Activated CD8-positive, alpha-beta T cell treated with anti-CD3 and anti-CD28 coated beads for 36 hours (primary cell): ENCODE results near the gene SH3BGRL2. TPM values are rescaled to one million over a fixed set of nuclear protein-coding genes. Genes with fewer than 3 reads are reported as not detected.

Experiments used
- ATAC-seq: fragments of 200-7000 bp; cut with Tn5 transposase; one replicate; pipeline ENCODE4 v1.10.0; 2021; ENCODE audit warnings: mild to moderate bottlenecking, moderate library complexity
- CTCF ChIA-PET: fragments of 350-600 bp; sonication (Branson Sonifier 250); formaldehyde crosslinking; loops from one replicate; lab custom pipeline; 2021; ENCODE audit warnings: antibody characterized with exemption; lab: Charles Lee
- POLR2A ChIA-PET: fragments of 350-600 bp; sonication (Branson Sonifier 250); formaldehyde crosslinking; loops from one replicate; lab custom pipeline; 2021; ENCODE audit warnings: antibody characterized with exemption; lab: Charles Lee
- DNase-seq: peaks from one replicate; pipeline ENCODE4 v3.0.0-alpha.2; 2020
- H3K27ac Mint-ChIP-seq: one replicate; pipeline ENCODE4 v1.8.0; 2021; ENCODE audit warnings: mild to moderate bottlenecking, mixed read lengths
- H3K27me3 Mint-ChIP-seq: one replicate; pipeline ENCODE4 v1.8.0; 2021; ENCODE audit warnings: mixed read lengths
- H3K36me3 Mint-ChIP-seq: one replicate; pipeline ENCODE4 v1.8.0; 2021; ENCODE audit warnings: low read depth, mixed read lengths
- H3K4me1 Mint-ChIP-seq: one replicate; pipeline ENCODE4 v1.8.0; 2021; ENCODE audit warnings: low read depth, mixed read lengths
- H3K4me3 Mint-ChIP-seq: one replicate; pipeline ENCODE4 v1.8.0; 2021; ENCODE audit warnings: mild to moderate bottlenecking, moderate library complexity, mixed read lengths
- H3K9me3 Mint-ChIP-seq: one replicate; pipeline ENCODE4 v1.8.0; 2021; ENCODE audit warnings: mixed read lengths
- CTCF ChIP-seq: fragments of 200-600 bp; IDR thresholded peaks from one replicate; pipeline ENCODE4 v1.8.0; 2022; ENCODE audit warnings: antibody characterized with exemption, mild to moderate bottlenecking
- intact Hi-C: fragments of 100-400 bp; cut with micrococcal nuclease; formaldehyde crosslinking; loops from one replicate; pipeline ENCODE4 v1.10.0; 2022
- total RNA-seq, 2 experiments: library from RNA; stranded (reverse); gene quantifications; one replicate each; pipeline ENCODE4 v1.2.3, GENCODE V29; 2021

The SH3BGRL2 gene
- total RNA-seq, 2 experiments from 2014 or later = 0.54 to 0.70 TPM

- H3K36me3 Mint-ChIP-seq = no peaks in the 10 kb centered on the region
- ChIA-PET POLR2A (no interaction called here), CTCF (no interaction called here)
- no peaks in the 10 kb centered on the region for H3K9me3 Mint-ChIP-seq
- H3K4me1 Mint-ChIP-seq = peaks cover 2% of the 10 kb centered on the region
- H3K4me3 Mint-ChIP-seq = no peak overlapping the region
- TF ChIP-seq CTCF = no peak
- peaks cover 21% of the 10 kb centered on the region for H3K27me3 Mint-ChIP-seq
- no peak overlapping the region for H3K27ac Mint-ChIP-seq
- DNase-seq (no peak), ATAC-seq (no peak)
- intact Hi-C loops = no loop called here
These were observed 5.5 kb downstream of the SH3BGRL2 start for GRCh38 chr6:79636673-79637072.

GRCh38 chr6:79640146-79641111 lies 9.3 kb downstream of the SH3BGRL2 start:
- no peak for TF ChIP-seq CTCF
- Mint-ChIP-seq H3K36me3 (no peaks in the 10 kb centered on the region), H3K27ac (no peak overlapping the region), H3K9me3 (no peaks in the 10 kb centered on the region), H3K4me1 (no peaks in the 10 kb centered on the region), H3K27me3 (peaks cover 7% of the 10 kb centered on the region), H3K4me3 (no peak overlapping the region)
- ATAC-seq (no peak), DNase-seq (no peak)
- POLR2A ChIA-PET = interaction anchor here (1.4 kb wide), 1 partner anchor 9 kb away, joined by 3 read pairs; the partner anchor contains the start of gene SH3BGRL2
- intact Hi-C loops = no loop called here
- CTCF ChIA-PET = interaction anchor here (1.0 to 1.4 kb wide), 3 partner anchors 8 to 47 kb away, joined by 3 read pairs; no protein-coding TSS in a partner anchor

DNA sequence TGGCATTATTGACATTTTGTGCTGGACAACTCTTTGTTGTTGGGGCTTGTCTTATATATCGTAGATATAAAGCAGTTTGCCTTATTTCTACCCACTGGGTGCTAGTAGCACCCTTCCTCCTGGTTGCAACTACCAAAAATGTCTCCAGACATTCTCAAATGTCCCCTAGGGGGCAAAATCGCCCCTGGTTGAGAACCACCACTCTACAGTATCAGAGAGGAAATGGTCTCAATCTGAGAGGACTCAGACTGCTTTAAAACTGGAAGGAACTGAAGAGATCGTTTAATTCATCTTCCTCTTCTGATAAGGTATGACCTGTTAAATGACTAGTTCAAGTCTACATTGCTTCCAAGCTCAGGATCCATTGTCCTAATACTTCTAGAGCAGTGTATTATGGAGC lies 14.9 kb downstream of the SH3BGRL2 start:
- H3K4me1 Mint-ChIP-seq = peaks cover 2% of the 10 kb centered on the region
- no peak overlapping the region for H3K27ac Mint-ChIP-seq
- intact Hi-C loops = no loop called here
- peak; percentile 55 for ATAC-seq
- CTCF ChIA-PET = interaction anchor here (0.7 to 2.8 kb wide), 3 partner anchors 14 to 65 kb away, joined by 3 to 8 read pairs (median 6); partner anchors contain the start of gene SH3BGRL2
- H3K4me3 Mint-ChIP-seq = no peak overlapping the region
- DNase-seq = peak; percentile 39
- no peaks in the 10 kb centered on the region for H3K36me3 Mint-ChIP-seq
- H3K9me3 Mint-ChIP-seq = no peaks in the 10 kb centered on the region
- TF ChIP-seq CTCF = no peak
- POLR2A ChIA-PET = no interaction called here
- peaks cover 4% of the 10 kb centered on the region for H3K27me3 Mint-ChIP-seq

DNA sequence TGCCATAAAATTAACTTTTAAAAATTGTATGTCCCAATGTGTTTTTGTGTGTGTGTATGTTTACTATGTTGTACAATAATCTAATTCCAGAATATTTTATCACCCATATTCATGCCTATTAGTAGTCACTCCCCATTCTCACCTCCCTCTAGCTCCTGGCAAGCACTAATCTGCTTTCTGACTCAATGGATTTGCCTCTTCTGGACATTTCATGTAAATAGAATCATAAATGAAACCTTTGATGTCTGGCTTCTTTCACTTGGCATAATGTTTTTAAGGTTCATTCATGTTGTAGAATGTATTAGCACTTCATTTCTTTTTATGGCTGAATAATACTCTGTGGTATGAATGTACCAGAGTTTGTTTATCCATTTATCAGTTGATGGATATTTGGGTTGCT lies 15.4 kb downstream of the SH3BGRL2 start:
- intact Hi-C loops = no loop called here
- Mint-ChIP-seq H3K4me3 (no peak overlapping the region), H3K36me3 (no peaks in the 10 kb centered on the region), H3K4me1 (peaks cover 2% of the 10 kb centered on the region), H3K27me3 (peaks cover 4% of the 10 kb centered on the region), H3K27ac (no peak overlapping the region), H3K9me3 (no peaks in the 10 kb centered on the region)
- no peak for TF ChIP-seq CTCF
- ChIA-PET CTCF (interaction anchor here (1.8 to 2.8 kb wide), 2 partner anchors 15 to 20 kb away, joined by 6 to 8 read pairs; partner anchors contain the start of gene SH3BGRL2), POLR2A (no interaction called here)
- DNase-seq (no peak), ATAC-seq (no peak)

GRCh38 chr6:79647741-79648140 lies 16.6 kb downstream of the SH3BGRL2 start:
- intact Hi-C loops = no loop called here
- Mint-ChIP-seq H3K4me1 (peaks cover 2% of the 10 kb centered on the region), H3K9me3 (no peaks in the 10 kb centered on the region), H3K36me3 (no peaks in the 10 kb centered on the region), H3K4me3 (no peak overlapping the region), H3K27ac (no peak overlapping the region), H3K27me3 (peaks cover 2% of the 10 kb centered on the region)
- POLR2A ChIA-PET = no interaction called here
- ATAC-seq (no peak), DNase-seq (no peak)
- TF ChIP-seq CTCF = no peak
- CTCF ChIA-PET = no interaction called here
